GM13976 (cell line): ENCODE data around the gene MYO10.

Experiments used
- DNase-seq: peaks from one replicate; pipeline ENCODE4 v3.0.0; 2012; ENCODE audit warnings: low spot score
- in situ Hi-C: fragments of 300-500 bp; cut with MboI; formaldehyde crosslinking; loops from one replicate; pipeline ENCODE4 v1.12.0; 2022; ENCODE audit warnings: low sequenced_read_pairs, mixed read lengths, inconsistent platforms; ENCODE audit not compliant: unreplicated experiment
- TF ChIP-seq, protein P1 (sequence below): IDR thresholded peaks from 2 replicates; pipeline ENCODE4 v1.5.1; 2012; ENCODE audit warnings: borderline replicate concordance, mild to moderate bottlenecking; ENCODE audit not compliant: insufficient read depth; ENCODE audit errors: extremely low read depth, missing control alignments, control extremely low read depth

Gene MYO10

DNA sequence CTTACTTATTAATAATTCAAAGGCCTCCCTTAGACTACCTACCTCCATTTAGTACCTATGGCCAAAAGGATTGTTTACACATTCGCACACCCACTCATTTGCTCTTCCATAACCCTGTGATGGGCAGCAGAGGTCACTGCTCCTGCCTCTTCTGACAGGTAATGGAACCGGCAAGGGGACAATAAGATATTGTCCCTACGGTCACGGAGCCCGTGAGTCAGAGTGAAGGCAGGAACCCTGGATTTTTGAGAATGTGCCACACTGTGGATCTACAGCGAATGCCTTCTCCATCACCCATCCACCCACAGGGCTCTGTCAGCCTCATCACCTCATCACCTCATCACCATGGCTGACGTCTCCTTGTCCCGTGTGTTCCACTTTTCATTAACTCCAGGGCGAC is 132.3 kb downstream of the MYO10 start:
- TF ChIP-seq, protein P1, sequence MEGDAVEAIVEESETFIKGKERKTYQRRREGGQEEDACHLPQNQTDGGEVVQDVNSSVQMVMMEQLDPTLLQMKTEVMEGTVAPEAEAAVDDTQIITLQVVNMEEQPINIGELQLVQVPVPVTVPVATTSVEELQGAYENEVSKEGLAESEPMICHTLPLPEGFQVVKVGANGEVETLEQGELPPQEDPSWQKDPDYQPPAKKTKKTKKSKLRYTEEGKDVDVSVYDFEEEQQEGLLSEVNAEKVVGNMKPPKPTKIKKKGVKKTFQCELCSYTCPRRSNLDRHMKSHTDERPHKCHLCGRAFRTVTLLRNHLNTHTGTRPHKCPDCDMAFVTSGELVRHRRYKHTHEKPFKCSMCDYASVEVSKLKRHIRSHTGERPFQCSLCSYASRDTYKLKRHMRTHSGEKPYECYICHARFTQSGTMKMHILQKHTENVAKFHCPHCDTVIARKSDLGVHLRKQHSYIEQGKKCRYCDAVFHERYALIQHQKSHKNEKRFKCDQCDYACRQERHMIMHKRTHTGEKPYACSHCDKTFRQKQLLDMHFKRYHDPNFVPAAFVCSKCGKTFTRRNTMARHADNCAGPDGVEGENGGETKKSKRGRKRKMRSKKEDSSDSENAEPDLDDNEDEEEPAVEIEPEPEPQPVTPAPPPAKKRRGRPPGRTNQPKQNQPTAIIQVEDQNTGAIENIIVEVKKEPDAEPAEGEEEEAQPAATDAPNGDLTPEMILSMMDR: no peak
- DNase-seq: no peak
- in situ Hi-C loops: no loop called here

DNA sequence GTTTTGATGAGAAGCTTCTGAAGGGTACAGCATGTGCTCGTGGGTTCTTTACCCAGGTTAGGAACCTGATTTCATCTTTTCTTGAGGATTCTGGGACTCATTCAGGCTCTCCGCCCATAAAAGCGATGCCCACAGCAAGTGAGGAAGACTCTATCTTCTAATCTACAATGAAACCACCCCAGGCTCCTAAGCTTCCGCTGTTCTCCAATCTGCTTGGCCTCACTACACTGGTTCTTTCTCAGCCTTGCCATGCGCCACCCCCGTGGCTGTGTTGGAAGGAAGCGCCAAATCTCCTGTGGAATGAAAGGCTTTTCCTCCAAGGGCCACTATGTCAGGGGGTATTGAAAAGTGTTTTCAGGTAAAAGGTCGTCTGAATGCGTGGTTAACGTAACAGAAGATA is 135.6 kb downstream of the MYO10 start:
- DNase-seq: no peak
- in situ Hi-C loops: no loop called here
- TF ChIP-seq, protein P1: no peak

DNA sequence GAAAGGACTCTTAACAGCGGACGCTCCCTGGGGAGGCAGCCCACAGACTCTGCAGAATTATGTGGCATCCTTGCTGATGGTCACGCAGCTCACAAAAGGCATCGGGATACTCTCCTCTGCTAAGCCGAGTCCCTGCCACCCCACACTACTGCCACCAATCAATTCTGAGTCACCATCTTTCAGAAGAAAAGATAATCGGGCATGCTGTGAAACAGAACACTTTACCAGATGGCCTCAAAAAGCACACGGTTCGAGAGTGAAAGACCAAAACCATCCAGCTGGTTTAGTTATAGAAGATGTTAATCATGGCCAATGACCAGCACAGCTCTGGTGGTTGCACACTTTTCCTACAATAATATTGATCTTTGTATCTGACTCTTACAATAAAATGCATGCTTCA is 136.3 kb downstream of the MYO10 start:
- in situ Hi-C loops: no loop called here
- TF ChIP-seq, protein P1: no peak
- no peak for DNase-seq

DNA sequence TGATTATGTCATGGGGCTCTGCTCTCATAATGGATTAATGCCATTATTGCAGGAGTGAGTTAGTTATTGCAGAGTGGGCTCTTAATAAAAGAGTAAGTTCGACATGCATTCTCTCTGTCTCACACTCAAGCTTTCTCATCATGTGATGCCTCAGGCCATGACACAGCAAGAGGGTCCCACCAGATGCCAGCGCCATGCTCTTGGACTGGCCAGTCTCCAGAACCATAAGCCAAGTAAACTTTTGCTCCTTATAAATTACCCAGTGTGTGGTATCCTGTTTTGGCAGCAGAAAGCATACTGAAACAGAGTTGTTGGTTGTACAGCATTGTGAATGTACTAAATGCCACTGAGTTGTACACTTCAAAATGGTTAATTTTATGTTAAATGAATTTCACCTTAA is 138.1 kb downstream of the MYO10 start:
- in situ Hi-C loops: no loop called here
- TF ChIP-seq, protein P1: no peak
- DNase-seq: no peak

DNA sequence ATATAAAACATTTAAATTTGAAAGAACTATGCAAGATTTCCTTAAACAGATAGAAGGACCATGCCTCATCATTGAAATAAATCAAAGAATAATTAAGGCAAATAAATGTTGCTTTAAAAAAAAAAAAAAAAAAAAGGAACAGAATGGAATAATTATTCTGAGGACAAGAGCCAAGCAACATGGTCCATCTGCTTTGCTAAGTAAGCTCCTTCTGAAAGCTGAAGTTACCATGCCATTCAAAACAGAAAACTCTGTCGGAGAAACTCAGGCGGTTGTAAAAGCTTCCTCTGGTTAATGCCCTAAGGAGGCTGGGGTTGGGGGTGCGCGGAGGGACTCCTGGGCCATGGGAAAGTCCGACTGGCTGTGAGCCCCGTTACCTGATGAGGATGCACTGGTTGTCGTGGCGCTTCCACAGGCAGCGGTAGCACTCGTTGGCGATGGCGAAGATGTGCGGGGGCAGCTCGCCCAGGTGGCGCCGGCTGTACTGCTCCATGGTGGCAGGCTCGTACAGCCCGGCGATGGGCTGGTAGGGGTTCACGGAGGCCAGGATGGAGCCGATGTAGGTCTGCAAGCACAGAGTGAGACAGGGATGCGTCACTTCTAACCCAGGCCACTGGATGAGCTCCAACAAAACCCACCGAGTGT is 141.7 kb downstream of the MYO10 start:
- in situ Hi-C loops: no loop called here
- DNase-seq: no peak
- TF ChIP-seq, protein P1: no peak

DNA sequence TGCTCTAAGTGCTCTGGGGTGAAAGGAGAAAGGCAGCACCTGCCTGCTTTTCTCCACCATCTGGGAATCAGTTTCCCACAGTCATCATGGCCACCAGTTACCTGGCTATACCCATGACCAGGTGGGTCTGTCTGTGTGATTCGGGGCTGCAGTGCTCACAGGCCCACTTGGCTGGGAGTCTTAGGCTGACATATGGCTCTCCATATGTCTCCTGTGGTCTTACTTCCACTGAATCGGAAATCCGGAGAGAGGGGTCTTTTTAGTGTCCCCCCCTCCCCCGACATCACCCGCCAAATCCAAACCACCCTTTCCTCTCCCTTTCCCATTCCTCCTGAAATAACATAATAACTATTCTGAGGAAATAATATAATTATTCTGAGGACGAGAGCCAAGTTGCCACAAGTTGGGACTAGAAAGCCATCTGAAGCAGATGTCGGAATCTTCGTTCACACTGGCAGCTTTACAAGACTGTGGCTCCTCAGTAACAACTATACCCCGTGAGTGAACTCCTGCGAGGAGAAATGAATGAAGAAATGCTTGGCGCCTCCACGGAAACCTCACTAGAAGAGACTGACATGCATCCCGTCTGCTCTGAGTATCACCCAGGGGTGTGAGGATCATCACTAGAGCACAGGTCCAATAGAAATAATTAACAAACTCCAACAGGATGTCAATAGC is 143.4 kb downstream of the MYO10 start:
- TF ChIP-seq, protein P1: no peak

More for the DNA sequence above, 143.4 kb downstream of the MYO10 start:
- in situ Hi-C loops: no loop called here
- no peak for DNase-seq
